Measurements from ENCODE around the gene PRDM16. TPM values are rescaled to one million over a fixed set of nuclear protein-coding genes. Genes with fewer than 3 reads are reported as not detected.

PRDM16 gene
- total and polyA plus RNA-seq, 2 experiments from 2014 or later = 0.14 to 0.16 TPM

DNA sequence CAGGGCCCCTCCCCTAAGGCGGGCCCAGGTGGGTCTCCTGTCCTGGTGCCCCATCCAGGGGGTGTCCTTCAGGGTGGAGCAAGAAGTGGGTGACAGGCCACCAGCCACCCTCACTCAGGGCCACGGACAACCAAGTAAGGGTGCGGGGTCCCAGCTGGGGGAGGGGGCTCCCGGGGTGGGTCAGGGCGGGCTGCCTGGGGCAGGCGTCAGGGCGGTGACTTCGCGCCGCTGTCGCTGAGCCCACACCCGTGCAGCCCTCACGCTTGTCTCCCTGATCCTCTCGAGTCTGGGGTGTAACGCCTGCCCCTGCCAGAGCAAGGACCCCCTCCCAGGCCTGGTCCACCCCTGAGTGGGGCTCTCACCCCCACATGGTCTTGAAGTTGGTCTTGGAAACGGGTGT, 407.7 kb downstream of the PRDM16 start:
- Histone ChIP-seq H3F3A (replicated peaks; ENCODE audit: low read depth) (no peaks in the 10 kb centered on the region), H3K4me1 (ENCODE audit: insufficient read depth) (0 out of 2 replicates have a peak, but pooled peaks cover under 1% of the 10 kb centered on the region), H4K20me1 (replicated peaks; ENCODE audit: insufficient read depth) (no peaks in the 10 kb centered on the region), H3K9me2 (ENCODE audit: insufficient read depth) (no peaks in the 10 kb centered on the region), H3K27me3 (ENCODE audit: insufficient read depth) (no peaks in the 10 kb centered on the region), H3K27ac (ENCODE audit: low read depth) (no peak overlapping the region), H3K36me3 (ENCODE audit: insufficient read depth) (no peaks in the 10 kb centered on the region), H2AFZ (no peak overlapping the region), H3K4me2 (no peak overlapping the region), H3K79me2 (replicated peaks; ENCODE audit: insufficient read depth) (no peaks in the 10 kb centered on the region), H3K4me3 (no peak overlapping the region)
- Mint-ChIP-seq H3K9me3 (no peaks in the 10 kb centered on the region), H3K27ac (no peak overlapping the region), H3K27me3 (ENCODE audit: insufficient read depth, low read depth, poor library complexity) (no peaks in the 10 kb centered on the region), H3K4me1 (peaks cover 5% of the 10 kb centered on the region; the same call in 2 of the 3 replicates), H3K36me3 (ENCODE audit: low read depth) (peaks cover 8% of the 10 kb centered on the region), H3K4me3 (no peak overlapping the region)
- no peak for DNase-seq (ENCODE audit: low spot score)
- no peak for ATAC-seq
- TF ChIP-seq, protein P1, sequence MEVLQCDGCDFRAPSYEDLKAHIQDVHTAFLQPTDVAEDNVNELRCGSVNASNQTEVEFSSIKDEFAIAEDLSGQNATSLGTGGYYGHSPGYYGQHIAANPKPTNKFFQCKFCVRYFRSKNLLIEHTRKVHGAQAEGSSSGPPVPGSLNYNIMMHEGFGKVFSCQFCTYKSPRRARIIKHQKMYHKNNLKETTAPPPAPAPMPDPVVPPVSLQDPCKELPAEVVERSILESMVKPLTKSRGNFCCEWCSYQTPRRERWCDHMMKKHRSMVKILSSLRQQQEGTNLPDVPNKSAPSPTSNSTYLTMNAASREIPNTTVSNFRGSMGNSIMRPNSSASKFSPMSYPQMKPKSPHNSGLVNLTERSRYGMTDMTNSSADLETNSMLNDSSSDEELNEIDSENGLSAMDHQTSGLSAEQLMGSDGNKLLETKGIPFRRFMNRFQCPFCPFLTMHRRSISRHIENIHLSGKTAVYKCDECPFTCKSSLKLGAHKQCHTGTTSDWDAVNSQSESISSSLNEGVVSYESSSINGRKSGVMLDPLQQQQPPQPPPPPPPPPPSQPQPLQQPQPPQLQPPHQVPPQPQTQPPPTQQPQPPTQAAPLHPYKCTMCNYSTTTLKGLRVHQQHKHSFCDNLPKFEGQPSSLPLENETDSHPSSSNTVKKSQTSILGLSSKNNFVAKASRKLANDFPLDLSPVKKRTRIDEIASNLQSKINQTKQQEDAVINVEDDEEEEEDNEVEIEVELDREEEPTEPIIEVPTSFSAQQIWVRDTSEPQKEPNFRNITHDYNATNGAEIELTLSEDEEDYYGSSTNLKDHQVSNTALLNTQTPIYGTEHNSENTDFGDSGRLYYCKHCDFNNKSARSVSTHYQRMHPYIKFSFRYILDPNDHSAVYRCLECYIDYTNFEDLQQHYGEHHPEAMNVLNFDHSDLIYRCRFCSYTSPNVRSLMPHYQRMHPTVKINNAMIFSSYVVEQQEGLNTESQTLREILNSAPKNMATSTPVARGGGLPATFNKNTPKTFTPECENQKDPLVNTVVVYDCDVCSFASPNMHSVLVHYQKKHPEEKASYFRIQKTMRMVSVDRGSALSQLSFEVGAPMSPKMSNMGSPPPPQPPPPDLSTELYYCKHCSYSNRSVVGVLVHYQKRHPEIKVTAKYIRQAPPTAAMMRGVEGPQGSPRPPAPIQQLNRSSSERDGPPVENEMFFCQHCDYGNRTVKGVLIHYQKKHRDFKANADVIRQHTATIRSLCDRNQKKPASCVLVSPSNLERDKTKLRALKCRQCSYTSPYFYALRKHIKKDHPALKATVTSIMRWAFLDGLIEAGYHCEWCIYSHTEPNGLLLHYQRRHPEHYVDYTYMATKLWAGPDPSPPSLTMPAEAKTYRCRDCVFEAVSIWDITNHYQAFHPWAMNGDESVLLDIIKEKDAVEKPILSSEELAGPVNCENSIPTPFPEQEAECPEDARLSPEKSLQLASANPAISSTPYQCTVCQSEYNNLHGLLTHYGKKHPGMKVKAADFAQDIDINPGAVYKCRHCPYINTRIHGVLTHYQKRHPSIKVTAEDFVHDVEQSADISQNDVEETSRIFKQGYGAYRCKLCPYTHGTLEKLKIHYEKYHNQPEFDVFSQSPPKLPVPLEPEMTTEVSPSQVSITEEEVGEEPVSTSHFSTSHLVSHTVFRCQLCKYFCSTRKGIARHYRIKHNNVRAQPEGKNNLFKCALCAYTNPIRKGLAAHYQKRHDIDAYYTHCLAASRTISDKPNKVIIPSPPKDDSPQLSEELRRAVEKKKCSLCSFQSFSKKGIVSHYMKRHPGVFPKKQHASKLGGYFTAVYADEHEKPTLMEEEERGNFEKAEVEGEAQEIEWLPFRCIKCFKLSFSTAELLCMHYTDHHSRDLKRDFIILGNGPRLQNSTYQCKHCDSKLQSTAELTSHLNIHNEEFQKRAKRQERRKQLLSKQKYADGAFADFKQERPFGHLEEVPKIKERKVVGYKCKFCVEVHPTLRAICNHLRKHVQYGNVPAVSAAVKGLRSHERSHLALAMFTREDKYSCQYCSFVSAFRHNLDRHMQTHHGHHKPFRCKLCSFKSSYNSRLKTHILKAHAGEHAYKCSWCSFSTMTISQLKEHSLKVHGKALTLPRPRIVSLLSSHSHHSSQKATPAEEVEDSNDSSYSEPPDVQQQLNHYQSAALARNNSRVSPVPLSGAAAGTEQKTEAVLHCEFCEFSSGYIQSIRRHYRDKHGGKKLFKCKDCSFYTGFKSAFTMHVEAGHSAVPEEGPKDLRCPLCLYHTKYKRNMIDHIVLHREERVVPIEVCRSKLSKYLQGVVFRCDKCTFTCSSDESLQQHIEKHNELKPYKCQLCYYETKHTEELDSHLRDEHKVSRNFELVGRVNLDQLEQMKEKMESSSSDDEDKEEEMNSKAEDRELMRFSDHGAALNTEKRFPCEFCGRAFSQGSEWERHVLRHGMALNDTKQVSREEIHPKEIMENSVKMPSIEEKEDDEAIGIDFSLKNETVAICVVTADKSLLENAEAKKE (CRISPR knock-in tag; IDR thresholded peaks at IDR 0.05) = no peak
- TF ChIP-seq POLR2AphosphoS5 (IDR thresholded peaks at IDR 0.05; ENCODE audit: low read depth) (no peak), EZH2 (IDR thresholded peaks at IDR 0.05; ENCODE audit: low read depth, unreplicated experiment) (no peak), CREB1 (CRISPR knock-in tag; IDR thresholded peaks at IDR 0.05; ENCODE audit: low read depth) (no peak)
- TF ChIP-seq, protein P2, sequence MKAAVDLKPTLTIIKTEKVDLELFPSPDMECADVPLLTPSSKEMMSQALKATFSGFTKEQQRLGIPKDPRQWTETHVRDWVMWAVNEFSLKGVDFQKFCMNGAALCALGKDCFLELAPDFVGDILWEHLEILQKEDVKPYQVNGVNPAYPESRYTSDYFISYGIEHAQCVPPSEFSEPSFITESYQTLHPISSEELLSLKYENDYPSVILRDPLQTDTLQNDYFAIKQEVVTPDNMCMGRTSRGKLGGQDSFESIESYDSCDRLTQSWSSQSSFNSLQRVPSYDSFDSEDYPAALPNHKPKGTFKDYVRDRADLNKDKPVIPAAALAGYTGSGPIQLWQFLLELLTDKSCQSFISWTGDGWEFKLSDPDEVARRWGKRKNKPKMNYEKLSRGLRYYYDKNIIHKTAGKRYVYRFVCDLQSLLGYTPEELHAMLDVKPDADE (IDR thresholded peaks at IDR 0.05) = no peak

Measured in GM23338 (cell line).